Tibial nerve (tissue), 4 donors: ENCODE measurements around the gene MED7.

Source experiments
- CTCF ChIP-seq, 5 experiments: fragments of 200-600 bp in 3 of 5; fragments of 450-650 bp in 2 of 5; sonication (generic) in 3 of 5; IDR thresholded peaks; one replicate each; pipeline ENCODE4 v1.5.1; 2016 to 2019; ENCODE audit warnings: antibody characterized with exemption in 5 of 5, mild to moderate bottlenecking in 3 of 5, moderate library complexity in 2 of 5
- EP300 ChIP-seq, 2 donors: sonication (generic); formaldehyde crosslinking; IDR thresholded peaks; one replicate each; pipeline ENCODE4 v1.6.1; 2017; ENCODE audit warnings: antibody characterized with exemption in 2 of 2, mild to moderate bottlenecking in 1 of 2
- POLR2A ChIP-seq, 2 donors: fragments of 450-650 bp; IDR thresholded peaks; one replicate each; pipeline ENCODE4 v1.6.1; 2017; ENCODE audit warnings: antibody characterized with exemption in 2 of 2, mild to moderate bottlenecking in 2 of 2, moderate library complexity in 2 of 2

GRCh38 chr5:157107508-157107907 lies 35.2 kb downstream of the MED7 start:
- TF ChIP-seq EP300 (IDR thresholded peaks at IDR 0.05) = no peak
- TF ChIP-seq CTCF (IDR thresholded peaks at IDR 0.05) = no peak
- no peak for TF ChIP-seq POLR2A (IDR thresholded peaks at IDR 0.05)
